HG02885 (cell line): Measurements from ENCODE around the gene UPF3A.

ENCODE experiments used
- ATAC-seq: cut with Tn5 transposase; IDR thresholded peaks from one replicate; pipeline ENCODE4 v1.9.1; 2021; ENCODE audit warnings: mild to moderate bottlenecking; ENCODE audit not compliant: unreplicated experiment, poor library complexity

The UPF3A gene

DNA sequence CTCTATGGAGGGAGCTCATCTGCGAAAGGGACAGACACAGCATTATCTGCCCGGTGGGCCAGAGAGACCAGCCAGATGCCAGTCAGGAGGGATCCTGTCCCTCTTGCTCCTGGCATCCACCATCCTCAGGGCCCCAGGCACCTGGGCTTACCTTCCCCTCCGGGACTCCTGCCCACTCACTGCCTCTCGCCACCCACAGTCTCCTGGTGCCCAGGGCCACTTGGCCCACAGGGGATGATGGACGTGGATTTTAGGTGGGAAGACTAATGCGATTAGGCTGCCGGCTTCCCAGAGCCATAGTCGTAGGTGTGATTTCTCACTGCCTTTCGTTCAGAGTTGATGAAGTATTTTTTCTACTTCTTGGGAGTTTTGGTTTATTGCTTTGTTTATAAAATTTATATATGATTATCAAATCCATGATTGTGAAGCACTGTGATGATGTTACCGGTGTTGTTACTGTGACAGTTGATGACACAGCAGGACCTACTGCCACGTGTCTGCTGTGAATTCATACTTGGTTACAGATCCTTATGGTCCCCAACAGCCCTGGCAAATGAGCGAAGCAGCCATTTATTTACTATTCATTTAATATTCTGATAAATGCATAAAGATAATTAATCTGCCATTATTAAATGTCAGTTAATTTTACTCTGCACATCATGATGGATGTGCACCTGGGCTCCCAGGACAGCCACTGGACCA lies 18.4 kb downstream of the UPF3A start:
- no peak for ATAC-seq

- no peak for ATAC-seq
These were observed 22.4 kb downstream of the UPF3A start for GRCh38 chr13:114303700-114304327.

DNA sequence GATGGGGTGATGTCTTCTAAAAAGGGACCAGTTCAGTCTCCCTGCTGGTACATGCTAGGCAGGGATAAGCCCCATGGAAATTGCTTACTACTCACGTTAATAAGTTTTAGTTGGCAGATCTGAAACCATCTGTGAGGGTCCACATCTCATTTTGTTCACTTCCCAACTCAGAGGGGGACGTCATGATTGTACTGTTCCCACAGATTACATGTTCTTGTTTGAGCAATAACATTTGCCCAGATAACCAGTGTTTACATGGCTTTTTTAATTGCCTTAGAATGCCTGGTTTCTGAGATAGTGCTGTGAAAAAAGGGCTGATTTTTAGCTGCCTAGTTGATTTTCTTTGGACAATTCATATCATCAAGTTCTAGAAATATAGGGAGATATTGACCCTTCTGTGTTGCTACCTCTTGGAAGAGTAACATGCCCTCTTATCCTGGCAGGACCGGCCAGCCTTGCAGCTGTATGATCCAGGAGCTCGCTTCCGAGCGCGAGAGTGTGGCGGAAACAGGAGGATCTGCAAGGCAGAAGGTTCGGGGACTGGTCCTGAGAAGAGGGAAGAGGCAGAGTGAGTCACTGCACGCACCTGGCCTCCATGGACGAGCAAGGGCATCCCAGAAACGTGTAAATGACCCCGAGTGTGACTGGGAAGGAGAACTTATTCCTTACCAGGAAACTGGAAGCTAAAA lies 23.1 kb downstream of the UPF3A start:
- no peak for ATAC-seq

DNA sequence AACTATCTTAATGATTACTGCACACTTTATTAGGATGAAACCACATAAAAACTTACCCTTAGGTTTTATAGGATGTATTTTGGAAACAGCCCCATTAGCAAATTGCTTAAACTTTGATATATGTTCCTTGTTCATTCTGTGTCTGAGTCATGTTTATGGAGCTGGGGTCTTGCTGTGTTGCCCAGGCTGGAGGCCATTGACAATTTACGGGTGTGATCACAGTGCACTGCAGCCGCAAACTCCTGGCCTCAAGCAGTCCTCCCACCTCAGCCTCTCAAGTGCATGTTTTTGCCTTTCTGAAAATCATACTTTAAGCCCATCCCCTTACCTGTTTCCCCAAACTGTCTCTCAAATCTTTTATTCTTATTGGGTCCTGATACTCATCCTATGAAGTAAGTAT lies 27.7 kb downstream of the UPF3A start:
- ATAC-seq: no peak

GRCh38 chr13:114309806-114310410 lies 28.5 kb downstream of the UPF3A start:
- ATAC-seq: no peak

- no peak for ATAC-seq
These were observed 29.6 kb downstream of the UPF3A start for GRCh38 chr13:114310956-114311355.

GRCh38 chr13:114311387-114311786 lies 30.0 kb downstream of the UPF3A start:
- ATAC-seq: no peak

DNA sequence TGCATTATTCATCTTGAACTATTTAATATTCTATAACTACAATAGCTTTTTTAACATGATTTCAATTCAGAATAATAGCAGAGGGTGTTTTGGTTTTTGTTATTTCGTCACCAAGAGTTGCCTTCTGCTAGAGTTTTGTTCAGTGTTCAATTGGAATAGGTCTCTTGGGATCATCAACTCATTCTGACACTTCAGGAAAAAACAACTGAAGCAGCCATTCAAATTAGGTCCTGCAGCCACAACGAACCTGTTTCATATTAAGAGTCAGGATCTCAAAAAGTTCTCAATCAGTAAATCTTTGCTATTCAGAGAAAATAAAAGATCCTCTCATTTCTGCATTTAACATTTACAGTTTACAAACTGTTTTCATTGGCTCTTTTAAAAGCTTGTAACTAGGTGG lies 30.5 kb downstream of the UPF3A start:
- no peak for ATAC-seq

DNA sequence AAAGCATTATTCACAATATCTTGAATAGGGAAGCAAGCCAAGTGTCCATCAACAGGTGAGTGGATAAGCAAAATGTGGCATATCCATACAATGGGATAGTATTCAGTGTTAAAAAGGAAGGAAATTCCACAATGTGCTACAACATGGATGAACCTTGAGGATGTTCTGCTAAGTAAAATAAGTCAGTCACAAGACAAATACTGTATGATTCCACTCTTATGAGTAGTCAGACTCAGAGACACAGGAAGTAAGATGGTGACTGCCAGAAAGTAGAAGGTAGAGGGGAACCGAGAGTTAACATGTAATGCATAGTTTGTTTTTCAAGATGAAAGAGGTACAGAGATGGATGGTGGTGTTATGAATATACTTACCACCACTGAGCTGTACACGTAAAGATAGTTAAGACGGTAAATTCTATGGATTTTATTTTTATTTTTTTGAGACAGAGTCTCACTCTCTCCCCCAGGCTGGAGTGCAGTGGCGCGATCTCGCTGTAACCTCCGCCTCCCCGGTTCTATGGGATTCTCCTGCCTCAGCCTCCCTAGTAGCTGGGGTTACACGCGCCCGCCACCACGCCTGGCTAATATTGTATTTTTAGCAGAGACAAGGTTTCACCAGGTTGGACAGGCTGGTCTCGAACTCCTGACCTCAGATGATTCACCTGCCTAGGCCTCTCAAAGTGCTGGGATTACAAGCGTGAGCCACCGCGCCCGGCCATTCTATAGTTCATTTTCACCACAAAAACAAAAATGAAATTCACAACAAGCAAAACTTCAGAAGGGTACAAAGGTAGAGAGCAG lies 31.9 kb downstream of the UPF3A start:
- peak; percentile 38 for ATAC-seq

- peak; percentile 87 for ATAC-seq
These were observed 32.9 kb downstream of the UPF3A start, which contains the start of gene CHAMP1 for GRCh38 chr13:114314074-114314912. TSS of gene CHAMP1 (plus strand) at chr13:114314503. CDS start at chr13:114323843, 9,340 bp downstream.

GRCh38 chr13:114315074-114315785 lies 33.8 kb downstream of the UPF3A start:
- no peak for ATAC-seq

DNA sequence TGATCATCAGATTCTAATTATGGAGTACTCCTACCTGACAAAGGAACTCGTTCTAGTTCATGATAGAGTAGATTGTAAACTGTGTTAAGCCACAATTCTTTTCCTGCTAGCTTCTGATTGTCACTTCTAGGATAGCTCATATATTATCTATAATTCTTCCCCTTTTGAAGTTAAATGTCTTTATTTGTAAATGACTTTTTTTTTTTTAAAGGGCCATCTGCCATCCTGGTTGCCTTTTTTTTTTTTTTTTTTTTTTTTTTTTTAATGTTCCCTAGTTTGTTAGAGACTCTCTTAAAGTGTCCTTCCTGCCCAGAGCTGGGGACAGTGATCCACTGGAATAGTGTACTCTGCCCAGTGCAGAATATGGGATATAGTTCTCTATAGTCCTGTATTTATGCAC lies 37.2 kb downstream of the UPF3A start:
- ATAC-seq: no peak

GRCh38 chr13:114319441-114319913 lies 38.1 kb downstream of the UPF3A start:
- ATAC-seq: no peak

GRCh38 chr13:114320065-114320464 lies 38.7 kb downstream of the UPF3A start:
- no peak for ATAC-seq

DNA sequence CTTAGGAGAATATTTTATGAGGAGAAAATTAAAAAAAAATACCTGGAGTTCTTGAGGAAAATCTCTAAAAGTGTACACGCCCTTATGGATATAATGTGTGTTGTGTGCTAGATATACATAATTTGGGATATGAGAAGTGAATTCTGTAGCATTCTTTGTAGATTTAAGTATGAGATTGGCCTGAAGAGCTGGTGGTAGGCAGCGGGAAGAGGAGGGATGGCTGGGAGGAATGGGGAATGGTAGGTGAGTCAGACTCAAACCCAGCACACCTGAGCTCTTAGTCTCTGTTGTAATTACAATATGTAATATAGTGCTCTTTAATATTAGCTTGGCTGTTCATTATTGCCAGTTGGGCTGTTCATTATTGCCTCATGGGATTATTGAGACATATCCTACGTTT lies 39.9 kb downstream of the UPF3A start:
- no peak for ATAC-seq

DNA sequence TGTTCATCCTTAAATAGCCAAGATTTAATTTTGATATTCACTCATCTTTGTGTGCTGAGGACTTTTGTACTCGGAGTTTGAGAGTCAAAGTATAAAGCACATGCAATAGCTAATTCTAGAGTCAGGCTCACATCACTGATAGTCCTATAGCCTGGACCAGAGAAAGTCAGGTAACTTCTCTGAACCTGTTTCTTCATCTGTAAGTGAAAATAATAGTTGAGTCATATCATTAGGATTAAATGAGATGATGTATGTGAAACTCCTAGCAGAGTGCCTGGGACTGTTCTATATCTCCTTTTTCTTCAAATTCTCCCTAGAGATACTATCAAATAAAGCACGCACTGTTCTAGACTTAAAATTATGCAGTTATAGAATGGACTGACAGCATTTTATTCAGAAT lies 41.9 kb downstream of the UPF3A start:
- no peak for ATAC-seq

DNA sequence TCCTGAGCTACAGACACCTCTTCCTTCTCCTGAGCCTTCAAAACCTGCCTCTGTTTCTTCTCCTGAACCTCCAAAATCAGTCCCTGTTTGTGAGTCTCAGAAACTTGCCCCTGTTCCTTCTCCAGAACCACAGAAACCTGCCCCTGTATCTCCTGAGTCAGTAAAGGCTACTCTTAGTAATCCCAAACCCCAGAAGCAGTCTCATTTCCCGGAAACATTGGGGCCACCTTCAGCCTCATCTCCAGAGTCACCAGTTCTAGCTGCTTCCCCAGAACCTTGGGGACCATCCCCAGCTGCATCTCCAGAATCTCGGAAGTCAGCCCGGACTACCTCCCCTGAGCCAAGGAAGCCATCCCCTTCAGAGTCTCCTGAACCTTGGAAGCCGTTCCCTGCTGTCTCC lies 42.9 kb downstream of the UPF3A start:
- no peak for ATAC-seq

DNA sequence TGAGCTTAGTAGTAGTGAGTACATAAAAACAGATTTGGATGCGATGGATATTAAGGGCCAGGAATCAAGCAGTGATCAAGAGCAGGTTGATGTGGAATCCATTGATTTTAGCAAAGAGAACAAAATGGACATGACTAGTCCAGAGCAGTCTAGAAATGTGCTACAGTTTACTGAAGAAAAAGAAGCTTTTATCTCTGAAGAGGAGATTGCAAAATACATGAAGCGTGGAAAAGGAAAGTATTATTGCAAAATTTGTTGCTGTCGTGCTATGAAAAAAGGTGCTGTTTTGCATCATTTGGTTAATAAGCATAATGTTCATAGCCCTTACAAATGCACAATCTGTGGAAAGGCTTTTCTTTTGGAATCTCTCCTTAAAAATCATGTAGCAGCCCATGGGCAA lies 44.3 kb downstream of the UPF3A start:
- ATAC-seq: no peak

GRCh38 chr13:114328034-114328433 lies 46.6 kb downstream of the UPF3A start:
- ATAC-seq: no peak
